GM19239 (cell line): ENCODE results near the gene MAP3K2.
"Not testable (repeated sequence)": the region's sequence is repeated elsewhere in the genome, so short reads cannot be mapped to it uniquely, and the experiment has no call there.

Source experiments
- DNase-seq: peaks from one replicate; pipeline ENCODE4 v3.0.0; 2011; ENCODE audit warnings: low spot score; ENCODE audit not compliant: insufficient read length
- FAIRE-seq: peaks from 2 replicates; lab custom pipeline; 2011; peaks lifted over from hg19 to GRCh38; lab: Jason Lieb, UNC

The MAP3K2 gene

DNA sequence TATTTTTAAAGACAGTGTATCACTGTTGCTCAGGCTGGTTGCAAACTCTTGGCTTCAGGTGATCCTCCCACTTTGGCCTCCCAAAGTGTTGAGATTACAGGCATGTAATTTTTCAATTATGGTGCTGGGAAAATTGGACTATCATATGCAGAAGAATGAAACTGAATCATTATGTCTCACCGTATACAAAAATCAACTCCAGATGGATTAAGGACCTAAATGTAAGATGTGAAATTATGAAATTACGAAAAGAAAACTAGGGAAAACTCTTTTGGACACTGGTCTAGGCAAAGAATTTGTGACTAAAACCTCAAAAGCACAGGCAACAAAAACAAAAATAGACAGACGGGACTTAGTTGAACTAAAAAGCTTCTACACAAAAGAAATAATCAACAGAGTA lies 31.2 kb downstream of the MAP3K2 start:
- FAIRE-seq (no peak), DNase-seq (no peak)

DNA sequence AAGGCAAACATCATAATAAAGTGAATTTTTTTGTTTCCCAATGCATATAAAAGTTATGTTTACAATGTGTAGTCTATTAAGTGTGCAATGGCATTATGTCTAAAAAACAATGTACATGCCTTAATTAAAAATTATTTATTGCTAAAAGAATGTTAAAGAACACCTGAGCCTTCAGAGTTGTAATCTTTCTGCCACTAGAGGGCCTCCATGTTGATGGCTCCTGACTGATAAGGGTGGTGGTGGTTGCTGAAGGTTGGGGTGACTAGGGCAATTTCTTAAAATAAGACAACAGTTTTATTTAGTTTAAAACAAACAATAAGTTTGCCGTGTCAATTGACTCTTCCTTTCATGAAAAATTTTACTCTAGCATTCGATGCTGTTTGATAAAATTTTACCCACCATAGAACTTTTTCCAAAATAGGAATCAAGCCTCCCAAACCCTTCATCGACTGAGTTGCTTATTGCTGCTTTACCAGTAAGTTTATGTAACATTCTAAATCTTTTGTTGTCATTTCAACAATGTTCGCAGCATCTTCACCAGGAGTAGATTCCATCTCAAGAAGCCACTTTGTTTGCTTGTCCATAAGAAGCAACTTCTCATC lies 32.3 kb downstream of the MAP3K2 start:
- DNase-seq, result peak; percentile 27

DNA sequence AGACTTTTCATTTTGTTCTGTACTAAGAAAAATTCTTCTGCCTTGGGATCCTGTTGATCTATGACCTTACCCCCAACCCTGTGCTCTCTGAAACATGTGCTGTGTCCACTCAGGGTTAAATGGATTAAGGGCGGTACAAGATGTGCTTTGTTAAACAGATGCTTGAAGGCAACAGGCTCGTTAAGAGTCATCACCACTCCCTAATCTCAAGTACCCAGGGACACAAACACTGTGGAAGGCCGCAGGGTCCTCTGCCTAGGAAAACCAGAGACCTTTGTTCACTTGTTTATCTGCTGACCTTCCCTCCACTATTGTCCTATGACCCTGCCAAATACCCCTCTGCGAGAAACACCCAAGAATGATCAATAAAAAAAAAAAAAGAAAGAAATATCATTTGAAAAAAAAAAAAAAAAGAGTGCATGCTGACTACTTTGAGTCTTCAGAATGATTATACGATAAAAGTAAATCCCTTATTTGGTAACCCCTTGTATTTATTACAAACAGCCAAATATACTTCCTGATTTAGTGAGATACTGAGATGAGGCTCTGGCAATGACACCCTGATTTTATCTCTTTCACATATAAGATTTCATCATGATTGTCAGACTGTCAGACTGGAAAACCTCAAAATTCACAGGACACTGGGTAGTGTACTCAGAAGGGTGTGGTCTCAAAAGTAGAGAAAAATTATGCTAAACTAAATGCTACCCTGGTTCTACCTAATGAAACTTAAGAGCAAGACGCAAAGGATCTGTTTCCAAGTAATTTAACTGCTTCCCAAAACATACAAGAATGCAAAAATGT lies 33.7 kb downstream of the MAP3K2 start:
- FAIRE-seq, DNase-seq: not testable (repeated sequence)

More for the DNA sequence above, 32.3 kb downstream of the MAP3K2 start:
- FAIRE-seq, result peak; percentile 70

DNA sequence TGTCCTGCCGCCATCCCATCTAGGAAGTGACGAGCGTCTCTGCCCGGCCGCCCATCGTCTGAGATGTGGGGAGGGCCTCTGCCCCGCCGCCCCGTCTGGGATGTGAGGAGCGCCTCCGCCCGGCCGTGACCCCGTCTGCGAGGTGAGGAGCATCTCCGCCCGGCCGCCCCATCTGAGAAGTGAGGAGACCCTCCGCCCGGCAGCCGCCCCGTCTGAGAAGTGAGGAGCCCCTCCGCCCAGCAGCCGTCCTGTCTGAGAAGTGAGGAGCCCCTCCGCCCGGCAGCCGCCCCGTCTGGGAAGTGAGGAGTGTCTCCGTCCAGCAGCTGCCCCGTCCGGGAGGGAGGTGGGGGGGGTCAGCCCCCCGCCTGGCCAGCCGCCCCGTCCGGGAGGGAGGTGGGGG lies 34.6 kb downstream of the MAP3K2 start:
- not testable (repeated sequence) for DNase-seq, FAIRE-seq

DNA sequence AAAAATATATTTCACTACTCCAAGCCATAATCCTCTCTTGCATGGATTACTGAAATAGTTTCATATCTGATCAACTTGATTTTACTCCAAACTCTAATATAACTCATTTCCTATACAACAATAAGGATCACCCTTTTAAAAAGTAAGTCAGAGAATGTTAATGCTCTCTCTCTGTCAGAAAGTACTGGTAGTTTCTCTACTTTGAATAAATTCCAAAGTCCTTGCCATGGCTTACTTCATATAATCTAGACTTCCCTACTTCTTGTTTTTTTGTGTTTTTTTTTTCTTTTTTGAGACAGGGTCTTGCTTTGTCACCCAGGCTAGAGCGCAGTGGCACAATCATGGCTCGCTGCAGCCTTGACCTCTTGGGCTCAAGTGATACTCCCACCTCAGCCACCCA lies 36.2 kb downstream of the MAP3K2 start:
- no peak for FAIRE-seq
- DNase-seq, result no peak

DNA sequence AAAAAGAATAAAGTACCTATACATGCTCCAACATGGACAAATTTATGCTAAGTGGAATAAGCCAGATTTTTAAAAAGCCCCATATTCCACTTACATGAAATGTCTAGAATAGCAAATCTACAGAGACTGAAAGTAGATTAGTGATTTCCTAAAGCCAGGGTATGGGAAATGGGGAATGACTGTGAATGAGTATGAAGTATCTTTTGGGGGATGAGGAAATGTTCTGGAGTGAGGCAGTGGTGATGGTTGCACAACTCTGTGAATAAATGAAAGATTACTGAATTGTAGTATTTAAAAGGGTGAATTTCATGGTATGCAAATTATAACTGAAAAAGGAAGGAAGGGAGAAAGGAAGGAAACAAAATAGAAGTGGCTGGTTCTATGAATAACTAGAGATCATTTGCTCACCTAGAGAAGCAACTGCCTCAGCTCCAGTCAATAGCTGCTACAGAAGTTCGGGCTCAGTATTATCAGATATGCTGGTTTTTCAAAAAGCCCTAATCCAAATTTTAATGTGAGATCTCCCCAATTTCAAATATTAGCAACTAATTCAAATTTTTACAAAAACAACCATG lies 39.3 kb downstream of the MAP3K2 start:
- DNase-seq (no peak), FAIRE-seq (no peak)

DNA sequence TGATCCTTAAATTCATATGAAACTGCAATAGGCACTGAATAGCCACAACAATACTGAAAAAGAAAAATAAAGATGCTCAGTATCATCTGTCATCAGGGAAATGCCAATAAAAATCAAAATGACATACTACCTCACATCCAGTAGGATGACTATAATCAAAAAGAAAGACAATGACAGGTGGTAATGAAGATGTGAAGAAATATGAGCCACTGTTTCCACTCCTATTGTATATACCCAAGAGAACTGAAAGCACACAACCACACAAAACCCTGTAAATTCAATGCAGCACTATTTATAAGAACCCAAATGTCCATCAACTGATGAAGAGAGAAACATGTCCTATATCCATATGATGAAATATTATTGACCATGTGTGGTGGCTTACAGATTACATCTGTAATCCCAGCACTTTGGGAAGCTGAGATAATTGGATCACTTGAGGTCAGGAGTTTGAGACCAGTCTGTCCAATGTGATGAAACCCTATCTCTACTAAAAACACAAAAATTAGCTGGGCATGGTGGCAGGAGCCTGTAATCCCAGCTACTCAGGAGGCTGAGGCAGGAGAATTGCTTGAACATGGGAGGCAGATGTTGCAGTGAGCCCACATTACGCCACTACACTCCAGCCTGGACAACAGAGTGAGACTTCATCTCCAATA lies 39.9 kb downstream of the MAP3K2 start:
- FAIRE-seq, result peak; percentile 54
- no peak for DNase-seq

DNA sequence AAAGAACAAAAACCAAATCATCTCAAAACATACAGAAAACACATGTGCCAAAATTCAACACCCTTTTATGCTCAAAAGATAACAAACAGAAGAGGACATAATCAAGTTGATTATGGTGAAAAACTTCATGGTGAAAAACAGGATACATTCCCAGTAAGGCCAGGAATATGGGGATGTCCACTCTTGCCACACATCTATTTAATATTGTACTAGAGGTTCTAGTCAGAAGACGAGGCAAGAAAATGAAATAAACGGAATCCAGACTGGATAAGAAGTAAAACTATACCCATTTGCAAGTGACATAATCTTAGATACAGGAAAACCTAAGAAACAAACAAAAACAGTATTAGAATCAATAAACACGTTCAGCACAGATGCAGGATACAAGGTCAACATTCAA lies 40.8 kb downstream of the MAP3K2 start:
- FAIRE-seq, result peak; percentile 52
- no peak for DNase-seq

DNA sequence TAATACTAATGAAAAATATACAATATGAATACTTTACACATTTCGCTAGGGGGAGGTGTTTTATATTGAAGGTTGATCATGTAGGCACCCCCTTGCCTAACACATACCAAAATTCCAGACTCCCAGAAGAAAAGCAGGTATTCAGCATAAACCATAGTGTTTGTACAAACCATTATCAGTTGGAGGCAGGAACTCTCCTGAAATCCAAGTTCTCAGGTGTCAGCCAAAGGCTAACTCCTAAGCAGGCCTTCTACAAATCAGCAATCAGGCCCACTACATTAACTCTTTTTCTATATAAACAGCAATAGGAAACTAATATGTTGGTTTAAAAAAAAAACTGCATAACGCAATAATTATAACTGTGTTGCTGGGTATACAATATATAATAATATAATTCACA lies 44.5 kb downstream of the MAP3K2 start:
- FAIRE-seq (no peak), DNase-seq (no peak)

DNA sequence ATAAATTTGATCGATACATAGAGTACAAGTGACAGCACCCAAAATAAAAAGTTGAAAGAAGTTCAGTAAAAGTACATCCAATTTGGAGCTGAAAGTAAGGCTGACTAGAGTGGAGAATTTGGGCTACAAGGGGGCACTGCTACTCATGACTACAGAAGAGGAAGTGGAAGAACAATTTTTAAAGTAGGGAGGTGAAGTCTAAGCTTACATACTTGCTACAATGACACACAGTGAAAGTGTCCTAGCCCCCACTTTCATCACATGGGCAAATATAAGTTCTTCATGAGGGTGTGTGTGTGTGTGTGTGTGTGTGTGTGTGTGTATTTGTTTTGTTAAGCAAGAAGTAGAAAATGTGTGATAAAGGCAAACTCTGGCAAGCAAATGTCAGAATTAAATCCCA lies 45.7 kb downstream of the MAP3K2 start:
- DNase-seq, result no peak
- peak; percentile 58 for FAIRE-seq

DNA sequence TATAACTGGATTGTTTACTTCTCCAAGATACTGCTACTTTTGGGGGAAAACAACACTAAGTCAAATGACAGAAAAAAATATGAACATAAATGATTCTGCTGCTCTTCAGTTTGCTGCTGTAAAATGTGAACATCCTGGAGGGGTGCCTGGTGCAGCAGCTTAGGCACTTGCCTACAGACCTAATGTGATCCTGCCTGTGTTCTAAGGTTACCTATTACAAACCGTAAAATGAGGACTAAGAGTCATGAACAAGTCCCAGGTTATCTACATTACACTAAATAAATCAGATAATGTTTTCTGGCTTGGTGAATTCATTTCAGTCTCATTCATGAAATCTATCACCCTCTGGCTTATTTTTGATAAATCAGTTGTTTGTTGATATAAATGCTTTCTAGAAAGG lies 55.4 kb downstream of the MAP3K2 start:
- FAIRE-seq (no peak), DNase-seq (no peak)

DNA sequence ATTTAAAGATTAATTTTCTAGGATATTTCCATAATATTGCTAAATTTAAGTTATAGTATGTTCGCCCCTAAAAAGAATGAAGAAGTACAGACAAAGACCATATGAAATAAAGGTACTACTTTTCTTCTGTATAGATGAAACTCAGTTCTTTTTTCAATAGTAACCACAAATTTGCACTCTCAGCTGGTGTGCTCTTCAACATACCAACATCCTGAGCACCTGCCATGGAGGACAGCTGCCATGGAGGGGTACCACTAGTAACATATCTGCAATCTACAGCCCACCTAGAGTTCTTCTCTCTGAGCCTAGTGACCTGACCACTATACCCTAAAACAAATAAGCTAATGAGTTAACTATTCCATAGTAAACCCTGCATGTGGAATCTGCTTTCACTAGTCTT lies 57.0 kb downstream of the MAP3K2 start:
- DNase-seq, result no peak
- peak; percentile 84 for FAIRE-seq

DNA sequence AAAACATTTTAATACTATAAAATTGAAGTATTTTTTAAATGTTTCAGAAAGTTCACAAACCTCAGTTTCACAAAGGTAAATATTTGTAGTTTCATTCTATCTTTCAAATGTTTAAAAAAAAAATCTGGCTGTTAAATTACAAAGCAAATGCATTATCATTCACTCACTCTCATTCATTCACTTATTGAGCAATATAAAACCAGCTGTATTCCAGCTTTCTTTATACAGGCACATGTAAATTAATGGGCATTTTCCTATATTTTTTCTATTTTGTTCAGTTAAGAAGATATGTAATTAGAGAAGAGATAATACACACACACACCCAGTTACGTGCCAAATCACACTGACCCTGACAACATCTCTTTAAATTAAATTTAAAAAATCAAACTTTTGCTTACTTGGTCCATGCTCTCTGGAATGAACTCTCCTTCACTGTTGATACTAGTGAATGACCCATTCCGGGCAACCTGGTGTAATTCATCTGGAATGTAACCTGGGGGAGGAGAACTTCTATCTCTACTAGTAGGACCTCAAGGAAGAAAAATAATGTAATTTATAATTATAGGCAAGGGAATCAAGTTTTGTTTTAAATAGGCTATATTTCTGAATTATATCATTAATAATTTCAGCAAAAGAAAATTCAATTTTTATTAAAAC lies 61.4 kb downstream of the MAP3K2 start:
- FAIRE-seq (no peak), DNase-seq (no peak)

DNA sequence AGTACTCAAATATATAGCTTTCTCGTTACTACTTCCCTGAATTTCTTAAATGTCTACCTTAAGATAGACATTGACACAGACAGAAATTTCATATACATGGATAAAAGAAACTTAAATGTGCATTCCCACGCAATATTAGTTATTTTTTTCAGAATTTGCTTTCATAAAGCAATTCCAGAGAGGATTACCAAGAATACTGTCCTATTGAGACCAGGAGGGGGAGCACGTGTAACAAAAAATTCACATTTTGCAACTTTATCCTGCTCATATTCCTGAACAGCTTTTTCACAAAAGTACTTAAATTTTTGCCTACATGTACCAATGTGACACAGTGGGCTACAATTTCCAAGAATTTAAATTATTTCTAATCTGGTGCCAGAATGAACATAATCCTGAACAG lies 63.1 kb downstream of the MAP3K2 start:
- FAIRE-seq (peak; percentile 77), DNase-seq (no peak)

DNA sequence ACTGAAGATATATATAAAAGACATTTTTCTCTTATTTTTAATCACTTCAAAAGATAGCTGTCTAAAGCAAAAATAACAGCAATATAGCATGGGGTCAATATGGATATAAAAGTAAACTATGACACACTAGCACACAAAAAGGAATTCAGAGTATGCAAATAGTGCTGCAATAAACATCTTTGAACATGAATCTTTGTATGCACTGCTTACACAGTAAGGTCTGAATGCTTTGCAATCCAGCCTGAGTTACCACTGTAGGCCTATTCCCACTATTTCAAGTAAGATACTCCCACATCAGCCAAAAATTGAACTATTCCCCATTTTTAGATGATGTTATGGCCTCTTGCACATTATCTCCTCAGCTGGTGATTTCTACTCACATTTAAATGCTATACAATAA lies 66.5 kb downstream of the MAP3K2 start:
- FAIRE-seq, result no peak

DNA sequence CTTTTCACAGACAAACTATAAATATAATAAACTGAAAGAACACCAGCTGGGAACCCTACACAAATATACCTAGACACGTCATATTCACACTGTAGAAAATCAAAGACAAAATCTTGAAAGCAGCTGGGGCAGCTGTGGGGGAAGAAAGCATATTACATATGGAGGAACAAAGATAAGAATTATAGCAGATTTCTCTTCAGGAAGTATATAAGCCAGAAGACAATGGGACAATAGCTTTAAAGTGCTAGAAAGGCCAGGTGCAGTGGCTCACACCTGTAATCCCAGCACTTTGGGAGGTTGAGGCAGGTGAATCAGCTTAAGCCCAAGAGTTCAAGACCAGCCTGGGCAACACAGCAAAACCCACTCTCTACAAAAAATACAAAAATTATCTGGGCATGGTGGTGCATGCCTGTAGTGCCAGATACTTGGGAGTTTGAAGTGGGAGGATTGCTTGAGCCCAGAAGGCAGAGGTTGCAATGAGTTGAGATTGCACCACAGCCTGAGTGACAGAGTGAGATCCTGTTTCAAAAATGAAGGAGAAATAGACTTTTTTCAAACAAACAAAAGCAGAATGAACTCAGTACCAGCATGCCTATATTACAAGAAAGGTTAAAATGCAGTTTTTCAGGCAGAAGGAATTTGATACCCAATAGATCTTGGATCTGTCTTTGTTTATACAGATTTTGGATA lies 67.0 kb downstream of the MAP3K2 start:
- no peak for FAIRE-seq
- DNase-seq, result no peak

More for the DNA sequence above, 66.5 kb downstream of the MAP3K2 start:
- DNase-seq, result no peak

DNA sequence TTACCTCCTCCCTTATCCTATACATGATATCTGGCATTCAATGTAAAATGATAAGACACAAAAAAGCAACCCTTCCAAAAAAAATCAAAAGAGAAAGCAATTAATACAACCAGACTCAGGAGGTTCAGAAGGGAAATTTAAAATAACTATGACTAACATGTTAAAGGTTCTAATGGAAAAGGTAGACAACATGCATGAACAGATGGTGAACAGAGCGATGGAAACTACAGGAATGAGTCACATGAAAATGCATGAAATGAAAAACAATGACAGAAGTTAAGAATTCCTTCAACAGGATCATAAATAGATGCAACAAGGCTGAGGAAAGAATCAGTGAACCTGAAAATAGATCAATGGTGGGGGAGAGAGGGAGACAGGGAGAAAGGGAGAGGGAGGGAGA lies 67.7 kb downstream of the MAP3K2 start:
- DNase-seq (no peak), FAIRE-seq (no peak)

DNA sequence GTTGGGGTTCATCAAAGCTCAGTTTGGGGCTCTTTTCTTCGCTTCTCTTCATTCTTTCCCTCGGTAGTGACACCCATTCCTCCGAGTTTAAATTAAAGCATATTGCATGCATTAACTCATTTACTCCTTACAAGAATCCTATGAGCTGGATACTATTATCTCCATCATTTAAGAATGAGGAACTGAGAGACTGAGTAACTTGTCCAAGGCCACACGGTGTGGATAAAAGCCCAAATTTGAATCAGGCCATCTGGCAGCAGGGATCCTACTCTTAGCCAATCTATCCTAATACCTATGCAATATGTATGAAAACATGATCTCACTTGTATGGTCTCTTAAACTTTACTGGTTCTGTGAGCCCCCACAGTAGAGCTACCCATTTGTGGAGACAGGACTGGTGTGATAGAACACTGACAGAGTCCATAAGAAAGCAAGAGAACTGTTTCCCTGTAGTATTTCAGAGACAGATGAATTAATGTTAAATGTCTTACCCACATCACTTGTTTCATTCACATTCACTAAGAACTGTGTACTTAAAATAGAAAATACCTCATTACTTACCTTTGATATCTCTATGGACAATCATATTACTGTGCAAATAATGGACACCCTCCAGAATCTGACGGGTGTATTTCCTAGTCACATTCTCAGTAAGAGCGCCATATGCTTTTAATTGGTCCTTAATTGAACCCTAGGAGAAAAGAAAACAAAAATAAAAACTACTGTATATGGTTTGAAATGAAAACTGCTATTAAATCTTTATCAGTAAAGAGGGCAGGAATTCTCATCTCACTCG lies 73.4 kb downstream of the MAP3K2 start:
- DNase-seq, result no peak
- peak; percentile 52 for FAIRE-seq

DNA sequence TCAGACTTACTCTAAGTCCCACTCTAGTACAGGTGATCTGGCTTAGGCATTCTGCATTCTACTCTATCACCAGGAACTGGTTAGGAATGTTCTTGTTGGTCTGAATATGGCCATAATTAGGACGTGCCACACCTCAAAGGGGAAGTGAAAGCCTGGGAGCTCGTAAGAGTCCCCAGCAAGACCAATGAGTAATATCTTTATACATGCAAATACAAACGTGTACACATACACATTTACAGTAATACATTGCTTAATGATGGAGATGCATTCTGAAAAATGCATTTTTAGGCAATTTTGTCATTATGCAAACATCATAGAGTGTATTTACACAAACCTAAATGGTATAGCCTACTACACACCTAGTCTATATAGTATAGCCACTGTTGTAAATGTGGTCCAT lies 74.4 kb downstream of the MAP3K2 start:
- DNase-seq (no peak), FAIRE-seq (peak; percentile 31)
